HEK293 (cell line): Measurements from ENCODE around the gene CDC42EP2.

Source experiments
- CTCF ChIA-PET: fragments of 350-600 bp; formaldehyde crosslinking; extraction: SDS; loops from one replicate; lab custom pipeline; 2021; ENCODE audit warnings: antibody characterized with exemption; lab: Yijun Ruan, JAX
- POLR2A ChIA-PET: fragments of 300-600 bp; formaldehyde crosslinking; extraction: SDS; loops from one replicate; lab custom pipeline; 2020; ENCODE audit warnings: antibody characterized with exemption, inconsistent platforms; lab: Yijun Ruan, JAX
- H3K27ac ChIP-seq: fragments of 200-500 bp; sonication (Bioruptor generic); 2 replicates; pipeline ENCODE4 v1.5.1; 2014; ENCODE audit warnings: low read depth, low read length, control low read depth, inconsistent platforms; ENCODE audit errors: extremely low read depth
- H3K36me3 ChIP-seq, 2 experiments: fragments of 200-500 bp in 1 of 2; sonication (Bioruptor generic) in 1 of 2; 1 replicate in 1 of 2; 2 replicates in 1 of 2; pipeline ENCODE4 v1.5.1; 2014 to 2017; ENCODE audit warnings: inconsistent platforms in 2 of 2, low read length in 2 of 2; ENCODE audit not compliant: control insufficient read depth in 2 of 2, insufficient read depth in 1 of 2
- H3K4me1 ChIP-seq: fragments of 200-500 bp; sonication (Bioruptor generic); 2 replicates; pipeline ENCODE4 v1.5.1; 2014; ENCODE audit warnings: mild to moderate bottlenecking, low read length, inconsistent platforms; ENCODE audit not compliant: control insufficient read depth, insufficient read depth
- H3K4me3 ChIP-seq: 2 replicates; pipeline ENCODE4 v1.5.1; 2011; ENCODE audit warnings: low read depth, mild to moderate bottlenecking, control low read depth, low read length, moderate library complexity
- H3K9me3 ChIP-seq: fragments of 200-500 bp; sonication (Bioruptor generic); 2 replicates; pipeline ENCODE4 v1.5.1; 2014; ENCODE audit warnings: low read depth, low read length, inconsistent platforms; ENCODE audit not compliant: control insufficient read depth, insufficient read depth
- BCL11A ChIP-seq: fragments of 450-650 bp; formaldehyde crosslinking; IDR thresholded peaks from 2 replicates; pipeline ENCODE4 v1.5.1; 2016; ENCODE audit warnings: low read depth, missing biosample characterization, missing genetic modification characterization
- ELK4 ChIP-seq: IDR thresholded peaks from 2 replicates; pipeline ENCODE4 v1.6.1; 2011; ENCODE audit warnings: mild to moderate bottlenecking, low read depth, low read length, borderline replicate concordance
- FEZF1 ChIP-seq: fragments of 450-650 bp; formaldehyde crosslinking; IDR thresholded peaks from 2 replicates; pipeline ENCODE4 v1.5.1; 2016; ENCODE audit warnings: missing biosample characterization, missing genetic modification characterization
- GLI4 ChIP-seq: fragments of 450-650 bp; formaldehyde crosslinking; IDR thresholded peaks from 2 replicates; pipeline ENCODE4 v1.5.1; 2016; ENCODE audit warnings: missing biosample characterization, missing genetic modification characterization
- GLIS2 ChIP-seq: fragments of 450-650 bp; formaldehyde crosslinking; IDR thresholded peaks from 2 replicates; pipeline ENCODE4 v1.5.1; 2016; ENCODE audit warnings: missing biosample characterization, missing genetic modification characterization
- KLF17 ChIP-seq: fragments of 450-650 bp; formaldehyde crosslinking; IDR thresholded peaks from 2 replicates; pipeline ENCODE4 v1.5.1; 2016; ENCODE audit warnings: missing biosample characterization, missing genetic modification characterization
- PBX3 ChIP-seq: sonication (generic); formaldehyde crosslinking; IDR thresholded peaks from 2 replicates; pipeline ENCODE4 v1.8.1; 2022; ENCODE audit warnings: mild to moderate bottlenecking, moderate library complexity, missing genetic modification reagents
- PRDM6 ChIP-seq: fragments of 450-650 bp; formaldehyde crosslinking; IDR thresholded peaks from 2 replicates; pipeline ENCODE4 v1.5.1; 2017; ENCODE audit warnings: missing biosample characterization, missing genetic modification characterization
- SCRT1 ChIP-seq: fragments of 450-650 bp; formaldehyde crosslinking; IDR thresholded peaks from 2 replicates; pipeline ENCODE4 v1.5.1; 2016; ENCODE audit warnings: missing biosample characterization, missing genetic modification characterization, borderline replicate concordance
- SCRT2 ChIP-seq: fragments of 450-650 bp; formaldehyde crosslinking; IDR thresholded peaks from 2 replicates; pipeline ENCODE4 v1.5.1; 2016; ENCODE audit warnings: missing biosample characterization, missing genetic modification characterization
- SP3 ChIP-seq: fragments of 450-650 bp; formaldehyde crosslinking; IDR thresholded peaks from 2 replicates; pipeline ENCODE4 v1.5.1; 2016; ENCODE audit warnings: missing biosample characterization, missing genetic modification characterization
- ZBTB11 ChIP-seq: fragments of 450-650 bp; formaldehyde crosslinking; conservative IDR thresholded peaks from 2 replicates; pipeline ENCODE4 v1.5.1; 2016; ENCODE audit warnings: low read depth, missing biosample characterization, missing genetic modification characterization
- ZBTB44 ChIP-seq: fragments of 450-650 bp; IDR thresholded peaks from 2 replicates; pipeline ENCODE4 v1.5.1; 2018; ENCODE audit warnings: missing biosample characterization, mild to moderate bottlenecking, missing genetic modification characterization
- ZNF184 ChIP-seq: fragments of 450-650 bp; IDR thresholded peaks from 2 replicates; pipeline ENCODE4 v1.5.1; 2018; ENCODE audit warnings: missing biosample characterization, mild to moderate bottlenecking, missing genetic modification characterization
- ZNF24 ChIP-seq: fragments of 450-650 bp; formaldehyde crosslinking; IDR thresholded peaks from 2 replicates; pipeline ENCODE4 v1.5.1; 2016; ENCODE audit warnings: missing biosample characterization, missing genetic modification characterization
- ZNF548 ChIP-seq: fragments of 450-650 bp; formaldehyde crosslinking; IDR thresholded peaks from 2 replicates; pipeline ENCODE4 v1.5.1; 2016; ENCODE audit warnings: missing biosample characterization, missing genetic modification characterization
- ZNF629 ChIP-seq: fragments of 450-650 bp; formaldehyde crosslinking; IDR thresholded peaks from 2 replicates; pipeline ENCODE4 v1.5.1; 2017; ENCODE audit warnings: missing biosample characterization, missing genetic modification characterization
- ZNF660 ChIP-seq: fragments of 450-650 bp; IDR thresholded peaks from 2 replicates; pipeline ENCODE4 v1.5.1; 2018; ENCODE audit warnings: missing biosample characterization, mild to moderate bottlenecking, missing genetic modification characterization
- ZNF677 ChIP-seq: fragments of 450-650 bp; IDR thresholded peaks from 2 replicates; pipeline ENCODE4 v1.5.0; 2018; ENCODE audit warnings: missing biosample characterization, mild to moderate bottlenecking, missing genetic modification characterization, moderate library complexity
- ZNF692 ChIP-seq: fragments of 450-650 bp; formaldehyde crosslinking; IDR thresholded peaks from 2 replicates; pipeline ENCODE4 v1.5.1; 2016; ENCODE audit warnings: missing biosample characterization, missing genetic modification characterization
- ZNF768 ChIP-seq: fragments of 450-650 bp; formaldehyde crosslinking; IDR thresholded peaks from 2 replicates; pipeline ENCODE4 v1.5.1; 2018; ENCODE audit warnings: missing biosample characterization, mild to moderate bottlenecking, missing genetic modification characterization
- ZNF843 ChIP-seq: fragments of 450-650 bp; formaldehyde crosslinking; IDR thresholded peaks from 2 replicates; pipeline ENCODE4 v1.5.1; 2016; ENCODE audit warnings: missing biosample characterization, missing genetic modification characterization

Gene CDC42EP2

GRCh38 chr11:65321828-65322485 lies 7.3 kb downstream of the CDC42EP2 start:
- Histone ChIP-seq H3K27ac (no peak overlapping the region), H3K4me3 (no peak overlapping the region), H3K4me1 (no peaks in the 10 kb centered on the region), H3K36me3 (peaks cover 0 to 24% of the 10 kb centered on the region in 2 experiments; a peak in 2 of 3 replicates), H3K9me3 (no peaks in the 10 kb centered on the region)
- TF ChIP-seq GLIS2 (tag by site-specific recombination) = no peak
- no peak for TF ChIP-seq SP3
- TF ChIP-seq ZNF184 (tag by site-specific recombination) = peak; percentile 76; the same call in 1 of the 2 replicates
- no peak for TF ChIP-seq ZNF768 (tag by site-specific recombination)
- TF ChIP-seq ZNF677 (tag by site-specific recombination) = no peak
- TF ChIP-seq SCRT2 (tag by site-specific recombination) = peak; percentile 90
- TF ChIP-seq KLF17 (tag by site-specific recombination) = no peak
- 0 out of 2 replicates have a peak, but pooled peaks have one; percentile 11 for TF ChIP-seq ZBTB44
- POLR2A ChIA-PET = interaction anchor here (1.1 kb wide), 1 partner anchor 10 kb away, joined by 5 read pairs; no protein-coding TSS in a partner anchor
- CTCF ChIA-PET = interaction anchor here (0.5 to 1.7 kb wide), 3 partner anchors 8 to 47 kb away, joined by 3 to 5 read pairs (median 4); no protein-coding TSS in a partner anchor

GRCh38 chr11:65323813-65324212 lies 9.1 kb downstream of the CDC42EP2 start:
- H3K36me3 ChIP-seq = peaks cover 0 to 24% of the 10 kb centered on the region in 2 experiments; a peak in 2 of 3 replicates
- ChIA-PET CTCF (interaction anchor here (1.7 kb wide), 1 partner anchor 49 kb away, joined by 5 read pairs; no protein-coding TSS in a partner anchor), POLR2A (interaction anchor here (0.7 to 1.4 kb wide), 3 partner anchors 9 to 68 kb away, joined by 3 to 8 read pairs (median 6); partner anchors contain the start of genes CDC42EP2 and DPF2)
- no peak overlapping the region for H3K27ac ChIP-seq
- no peak overlapping the region for H3K4me3 ChIP-seq
- H3K4me1 ChIP-seq = no peaks in the 10 kb centered on the region
- H3K9me3 ChIP-seq = no peaks in the 10 kb centered on the region
- TF ChIP-seq ZNF629 (tag by site-specific recombination) (no peak), ZNF843 (tag by site-specific recombination) (no peak), ZNF692 (tag by site-specific recombination) (0 out of 2 replicates have a peak, but pooled peaks have one; percentile 34), GLI4 (tag by site-specific recombination) (no peak), FEZF1 (tag by site-specific recombination) (no peak), ZNF24 (tag by site-specific recombination) (no peak), ZNF548 (tag by site-specific recombination) (peak; percentile 82), ZNF660 (no peak), ZBTB11 (tag by site-specific recombination) (no peak), SCRT1 (tag by site-specific recombination) (no peak), BCL11A (no peak), ELK4 (no peak), PRDM6 (tag by site-specific recombination) (no peak), PBX3 (CRISPR knock-in tag) (no peak)
